Measurements from ENCODE around the gene PHKG2. TPM values are rescaled to one million over a fixed set of nuclear protein-coding genes. Genes with fewer than 3 reads are reported as not detected.
A peak's percentile ranks its signal among the peaks of the same experiment; 100 is the strongest.

Gene PHKG2
- total and polyA plus RNA-seq, 4 donors, result 12.2 to 37.4 (median 31.7) TPM

DNA sequence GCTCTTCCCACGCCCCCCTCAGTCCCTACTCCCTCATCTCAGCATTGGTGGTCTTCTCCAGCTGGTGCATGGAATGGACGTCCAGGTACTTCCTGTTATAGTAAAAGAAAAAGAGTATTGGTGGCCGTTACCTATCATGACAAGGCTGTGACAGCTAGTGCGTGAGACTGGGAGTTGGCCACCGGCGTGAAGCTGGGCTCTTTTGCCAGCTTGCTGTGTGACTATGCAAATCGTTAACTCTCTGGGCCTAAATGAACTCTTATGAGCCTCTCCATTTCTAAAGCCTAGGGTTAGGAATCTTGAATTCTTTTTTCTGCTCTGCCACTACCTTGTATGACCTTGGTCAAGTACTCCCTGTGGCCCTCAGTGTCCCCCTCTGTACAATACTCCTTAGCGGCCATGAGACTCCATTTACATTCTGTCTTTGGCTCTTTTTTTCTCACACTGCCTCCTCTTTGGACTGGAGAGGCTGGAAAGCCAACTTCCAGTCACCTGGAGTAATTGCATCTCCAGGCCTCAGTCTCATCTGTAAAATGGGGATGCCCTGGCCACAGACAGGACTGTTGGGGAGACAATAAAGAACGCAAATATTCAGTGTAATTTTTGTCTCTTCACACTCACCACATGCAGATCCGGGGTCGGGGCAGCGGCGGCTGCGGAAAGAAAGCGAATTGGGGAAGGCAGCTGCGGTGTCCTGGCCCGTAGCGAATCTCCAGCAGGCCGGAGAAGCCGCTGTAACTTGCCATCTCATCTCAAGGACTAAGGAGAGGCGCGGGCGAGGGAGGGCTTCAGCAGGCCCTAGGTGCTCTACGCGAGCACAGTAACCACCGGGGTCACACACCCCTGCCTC lies 12.6 kb downstream of the PHKG2 start:
- no peaks in the 10 kb centered on the region for H3K9me3 ChIP-seq (ENCODE audit: control insufficient read depth in 4 of 4, insufficient read depth in 3 of 4, low read length in 3 of 4)
- peaks cover 8 to 33% (median 27%) of the 10 kb centered on the region in 4 donors for H3K36me3 ChIP-seq (ENCODE audit: control insufficient read depth in 4 of 4, insufficient read depth in 4 of 4, low read length in 4 of 4)
- peaks cover 8 to 23% (median 10%) of the 10 kb centered on the region in 5 donors for H3K4me1 ChIP-seq (ENCODE audit: control insufficient read depth in 5 of 5, insufficient read depth in 5 of 5, low read length in 5 of 5)
- no peak for TF ChIP-seq CTCF (IDR thresholded peaks at IDR 0.05; ENCODE audit: control extremely low read depth, extremely low read depth)
- no peak for DNase-seq
- H3K27me3 ChIP-seq (ENCODE audit: control insufficient read depth in 3 of 3, insufficient read depth in 3 of 3, low read length in 2 of 3), result no peaks in the 10 kb centered on the region
- ATAC-seq (ENCODE audit: insufficient read depth, low FRiP score), result peak; percentile 4
- H3K9ac ChIP-seq (ENCODE audit: insufficient read depth in 1 of 2, low read length in 2 of 2), result no peak overlapping the region
- H3K27ac ChIP-seq (ENCODE audit: low read depth in 1 of 2, low read length in 1 of 2), result no peak overlapping the region
- H3K4me3 ChIP-seq, result peak overlapping the region; percentile 43
- WGBS, 2 donors, result 24 to 27% methylated on average over 26 of the region's 26 CpGs

- Histone ChIP-seq H3K4me1 (ENCODE audit: control insufficient read depth in 5 of 5, insufficient read depth in 5 of 5, low read length in 5 of 5) (peaks cover 8 to 23% (median 10%) of the 10 kb centered on the region in 5 donors), H3K27ac (ENCODE audit: low read depth in 1 of 2, low read length in 1 of 2) (peak overlapping the region in 1 of 2 donors; percentile 17), H3K9ac (ENCODE audit: insufficient read depth in 1 of 2, low read length in 2 of 2) (no peak overlapping the region), H3K9me3 (ENCODE audit: control insufficient read depth in 4 of 4, insufficient read depth in 3 of 4, low read length in 3 of 4) (no peaks in the 10 kb centered on the region), H3K36me3 (ENCODE audit: control insufficient read depth in 4 of 4, insufficient read depth in 4 of 4, low read length in 4 of 4) (peaks cover 8 to 33% (median 27%) of the 10 kb centered on the region in 4 donors), H3K4me3 (peak overlapping the region; percentile 43), H3K27me3 (ENCODE audit: control insufficient read depth in 3 of 3, insufficient read depth in 3 of 3, low read length in 2 of 3) (no peaks in the 10 kb centered on the region)
- peak in 2 of 3 donors; percentile 28 to 42 for DNase-seq
- TF ChIP-seq CTCF (IDR thresholded peaks at IDR 0.05; ENCODE audit: control extremely low read depth, extremely low read depth), result no peak
- WGBS, 2 donors, result 0% methylated on average over 48 to 64 of the region's 64 CpGs
- ATAC-seq (ENCODE audit: insufficient read depth, low FRiP score), result peak; percentile 12
These were observed 13.3 kb downstream of the PHKG2 start for GRCh38 chr16:30761427-30761927.

- peak within 1 kb of the TSS; percentile 86 to 95 for H3K27ac ChIP-seq (ENCODE audit: low read depth in 1 of 2, low read length in 1 of 2)
- ATAC-seq (ENCODE audit: insufficient read depth, low FRiP score) (peak; percentile 92), DNase-seq (peak; percentile 98 to 99 (median 99))
- H3K9me3 ChIP-seq (ENCODE audit: control insufficient read depth in 4 of 4, insufficient read depth in 3 of 4, low read length in 3 of 4), result no peaks in the 10 kb centered on the region
- H3K36me3 ChIP-seq (ENCODE audit: control insufficient read depth in 4 of 4, insufficient read depth in 4 of 4, low read length in 4 of 4), result peaks cover 12 to 41% (median 30%) of the 10 kb centered on the region in 4 donors
- H3K4me1 ChIP-seq (ENCODE audit: control insufficient read depth in 5 of 5, insufficient read depth in 5 of 5, low read length in 5 of 5), result peaks cover 8 to 23% (median 10%) of the 10 kb centered on the region in 5 donors
- no peaks in the 10 kb centered on the region for H3K27me3 ChIP-seq (ENCODE audit: control insufficient read depth in 3 of 3, insufficient read depth in 3 of 3, low read length in 2 of 3)
- peak within 1 kb of the TSS; percentile 83 to 95 for H3K9ac ChIP-seq (ENCODE audit: insufficient read depth in 1 of 2, low read length in 2 of 2)
- no peak for TF ChIP-seq CTCF (IDR thresholded peaks at IDR 0.05; ENCODE audit: control extremely low read depth, extremely low read depth)
- H3K4me3 ChIP-seq, result peak within 1 kb of the TSS; percentile 91
- WGBS, 2 donors, result 0 to 1% methylated on average over 59 to 60 of the region's 60 CpGs
These were observed 14.0 kb downstream of the PHKG2 start, which contains the start of the genes CFAP119 and RNF40 for GRCh38 chr16:30761928-30762902. Gene CFAP119, minus strand, starts transcription at chr16:30762062. Its CDS starts 314 bp downstream, at chr16:30761748. Gene RNF40, plus strand, starts transcription at chr16:30762322. Its CDS starts 224 bp downstream, at chr16:30762546.
